ENCODE measurements around the gene CDK5RAP3. TPM values are rescaled to one million over a fixed set of nuclear protein-coding genes. Genes with fewer than 3 reads are reported as not detected.
A peak's percentile ranks its signal among the peaks of the same experiment; 100 is the strongest.

The CDK5RAP3 gene
- total and polyA plus RNA-seq, 12 donors, result 42.8 to 733 (median 111) TPM

- no peak for DNase-seq
- Histone ChIP-seq H3K27ac (peak overlapping the region in 1 of 5 donors; percentile 21), H3K27me3 (no peaks in the 10 kb centered on the region), H3K9me3 (replicated peaks in 1 of 3) (no peaks in the 10 kb centered on the region), H3K4me3 (peak overlapping the region in 2 of 4 donors; percentile 23 to 51), H3K36me3 (replicated peaks in 1 of 2) (peaks cover 0 to 16% of the 10 kb centered on the region in 2 donors), H3K4me1 (replicated peaks in 1 of 2) (peaks cover 7 to 20% of the 10 kb centered on the region in 2 donors)
- intact Hi-C loops (cut with DNase I), result loop anchor here in 1 of 2 donors (5.0 kb wide), 2 partner anchors 78 to 128 kb away; partner anchors contain the start of gene SCRN2
- TF ChIP-seq CTCF (IDR thresholded peaks at IDR 0.05) (no peak), POLR2A (IDR thresholded peaks at IDR 0.05) (no peak)
- WGBS, 4 donors, result 39 to 47% (median 42%) methylated on average over 15 of the region's 15 CpGs
Measured at GRCh38 chr17:47969930-47970724, 786 bp upstream of the CDK5RAP3 start.

- Histone ChIP-seq H3K9me3 (replicated peaks in 1 of 3) (no peaks in the 10 kb centered on the region), H3K4me1 (replicated peaks in 1 of 2) (peaks cover 7 to 14% of the 10 kb centered on the region in 2 donors), H3K27ac (no peak overlapping the region), H3K27me3 (no peaks in the 10 kb centered on the region), H3K4me3 (no peak overlapping the region), H3K36me3 (replicated peaks in 1 of 2) (peaks cover 0 to 44% of the 10 kb centered on the region in 2 donors)
- DNase-seq, result no peak
- WGBS, 4 donors, result 88 to 93% (median 93%) methylated on average over 8 of the region's 8 CpGs
- intact Hi-C loops (cut with DNase I), result loop anchor here in 1 of 2 donors (5.0 kb wide), 1 partner anchor 81 kb away; no protein-coding TSS in a partner anchor
- TF ChIP-seq CTCF (IDR thresholded peaks at IDR 0.05), result no peak
- no peak for TF ChIP-seq POLR2A (IDR thresholded peaks at IDR 0.05)
Measured at GRCh38 chr17:47973541-47973940, 2.6 kb downstream of the CDK5RAP3 start.

- TF ChIP-seq CTCF (IDR thresholded peaks at IDR 0.05) (no peak), POLR2A (IDR thresholded peaks at IDR 0.05) (no peak)
- H3K36me3 ChIP-seq (replicated peaks in 1 of 2), result peaks cover 0 to 62% of the 10 kb centered on the region in 2 donors
- no peaks in the 10 kb centered on the region for H3K9me3 ChIP-seq (replicated peaks in 1 of 3)
- H3K27ac ChIP-seq, result no peak overlapping the region
- H3K27me3 ChIP-seq, result no peaks in the 10 kb centered on the region
- H3K4me3 ChIP-seq, result no peak overlapping the region
- peaks cover 7 to 10% of the 10 kb centered on the region in 2 donors for H3K4me1 ChIP-seq (replicated peaks in 1 of 2)
- 82 to 88% (median 86%) methylated on average over 14 to 15 of the region's 15 CpGs for WGBS, 4 donors
- DNase-seq, result no peak
- intact Hi-C loops (cut with DNase I), result loop anchor here in 1 of 2 donors (5.0 kb wide), 1 partner anchor 42 kb away; no protein-coding TSS in a partner anchor
Measured at GRCh38 chr17:47975189-47975822, 4.4 kb downstream of the CDK5RAP3 start.

- Histone ChIP-seq H3K36me3 (replicated peaks in 1 of 2) (peaks cover 0 to 67% of the 10 kb centered on the region in 2 donors), H3K27ac (no peak overlapping the region), H3K27me3 (no peaks in the 10 kb centered on the region), H3K9me3 (replicated peaks in 1 of 3) (no peaks in the 10 kb centered on the region), H3K4me1 (replicated peaks in 1 of 2) (peaks cover 7 to 8% of the 10 kb centered on the region in 2 donors), H3K4me3 (no peak overlapping the region)
- 85 to 93% (median 88%) methylated on average over 9 to 10 of the region's 10 CpGs for WGBS, 4 donors
- intact Hi-C loops (cut with DNase I), result loop anchor here in 1 of 2 donors (5.0 kb wide), 1 partner anchor 41 kb away; no protein-coding TSS in a partner anchor
- TF ChIP-seq CTCF (IDR thresholded peaks at IDR 0.05), result no peak
- TF ChIP-seq POLR2A (IDR thresholded peaks at IDR 0.05), result no peak
- no peak for DNase-seq
Measured at GRCh38 chr17:47975823-47976205, 4.9 kb downstream of the CDK5RAP3 start.
